ENCODE data around the gene MIGA1. TPM values are rescaled to one million over a fixed set of nuclear protein-coding genes. Genes with fewer than 3 reads are reported as not detected.

The MIGA1 gene
- total and polyA plus RNA-seq, 10 of the 15 experiments (the other 5 are each of a cell fraction or from before 2014, with no cell fraction given), result 1.3 to 7.2 (median 4.2) TPM

- Histone ChIP-seq H3K9me3 (replicated peaks; ENCODE audit: control insufficient read depth, insufficient read depth, low read length) (no peaks in the 10 kb centered on the region), H3K27me3 (replicated peaks in 1 of 2; ENCODE audit: control insufficient read depth in 2 of 2, insufficient read depth in 2 of 2, low read length in 1 of 2) (no peaks in the 10 kb centered on the region), H4K20me1 (ENCODE audit: control insufficient read depth, insufficient read depth) (0 out of 2 replicates have a peak, but pooled peaks cover 3% of the 10 kb centered on the region), H3K79me2 (ENCODE audit: control insufficient read depth, insufficient read depth, low read length) (peaks cover 65% of the 10 kb centered on the region), H3K4me3 (peak overlapping the region; percentile 55; the same call in 1 of the 2 replicates), H3K27ac (ENCODE audit: control insufficient read depth, insufficient read depth) (no peak overlapping the region; the same call in 1 of the 2 replicates), H3K36me3 (ENCODE audit: control insufficient read depth in 2 of 2, insufficient read depth in 2 of 2, low read length in 1 of 2) (no peaks in the 10 kb centered on the region), H3K9ac (ENCODE audit: control insufficient read depth, insufficient read depth, low read length) (no peak overlapping the region; the same call in 1 of the 2 replicates), H3K4me2 (ENCODE audit: control insufficient read depth, insufficient read depth) (peak overlapping the region; percentile 65), H2AFZ (ENCODE audit: control insufficient read depth, low read depth, low read length) (no peak overlapping the region), H3K4me1 (ENCODE audit: control insufficient read depth, insufficient read depth, low read length) (peaks cover 8% of the 10 kb centered on the region; the same call in 1 of the 2 replicates)
- no peak for TF ChIP-seq ELK1 (IDR thresholded peaks at IDR 0.05; ENCODE audit: low read depth, low read length)
- TF ChIP-seq HCFC1 (IDR thresholded peaks at IDR 0.05; ENCODE audit: low read length), result no peak
- no peak for TF ChIP-seq E2F8 (IDR thresholded peaks at IDR 0.05; ENCODE audit: low read depth, partially characterized antibody)
- TF ChIP-seq RFX5 (IDR thresholded peaks at IDR 0.05; ENCODE audit: low read depth, low read length), result no peak
- TF ChIP-seq NFXL1 (IDR thresholded peaks at IDR 0.05; ENCODE audit: borderline replicate concordance), result no peak
- TF ChIP-seq SP1 (IDR thresholded peaks at IDR 0.05; ENCODE audit: low read depth, low read length), result no peak
- TF ChIP-seq JUND (IDR thresholded peaks at IDR 0.05; ENCODE audit: low read depth, low read length), result no peak
- TF ChIP-seq FOXM1 (IDR thresholded peaks at IDR 0.05; ENCODE audit: low read depth, low read length), result no peak
- no peak for TF ChIP-seq SMAD1 (IDR thresholded peaks at IDR 0.05; ENCODE audit: low read depth, partially characterized antibody)
- TF ChIP-seq TCF3 (IDR thresholded peaks at IDR 0.05; ENCODE audit: borderline replicate concordance, insufficient read depth, low read depth, low read length), result no peak
- TF ChIP-seq MTA2 (IDR thresholded peaks at IDR 0.05; ENCODE audit: low read depth), result no peak
- TF ChIP-seq TAF1 (IDR thresholded peaks at IDR 0.05; ENCODE audit: borderline replicate concordance, low read depth, low read length), result no peak
- no peak for TF ChIP-seq SKIL (IDR thresholded peaks at IDR 0.05; ENCODE audit: low read depth, poor library complexity, severe bottlenecking)
- TF ChIP-seq NBN (IDR thresholded peaks at IDR 0.05), result no peak
- TF ChIP-seq CBX3 (IDR thresholded peaks at IDR 0.05; ENCODE audit: borderline replicate concordance, low read depth), result no peak
- DNase-seq (ENCODE audit: low read depth, low spot score) (no peak), FAIRE-seq (peak; percentile 7), ATAC-seq (no peak)
- in situ Hi-C loops (cut with MboI) (loop anchor here (25.0 kb wide), 1 partner anchor 880 kb away; the partner anchor contains the start of gene IFI44), intact Hi-C loops (cut with micrococcal nuclease; ENCODE audit: unreplicated experiment) (no loop called here)
- CTCF ChIA-PET, result interaction anchor here (0.8 kb wide), 1 partner anchor 60 kb away, joined by 4 read pairs; no protein-coding TSS in a partner anchor
- SMC1A ChIA-PET (ENCODE audit: uncharacterized antibody, unreplicated experiment), result interaction anchor here (1.0 to 2.1 kb wide), 8 partner anchors 11 to 247 kb away, joined by 3 to 9 read pairs (median 4); partner anchors contain the start of genes DNAJB4 and MIGA1
- POLR2A ChIA-PET, result interaction anchor here (0.6 kb wide), 1 partner anchor 32 kb away, joined by 4 read pairs; no protein-coding TSS in a partner anchor
- RAD21 ChIA-PET (ENCODE audit: unreplicated experiment), result interaction anchor here (0.7 to 2.0 kb wide), 4 partner anchors 23 to 357 kb away, joined by 3 to 7 read pairs (median 5); partner anchors contain the start of gene MIGA1
- 79% methylated on average over 2 of the region's 2 CpGs for WGBS (ENCODE audit: insufficient coverage, insufficient replicate concordance, low lambda C conversion rate, missing lambda C conversion rate)
- BruUV-seq (replicated peaks), result no TSS peak
These were observed 21.8 kb upstream of the MIGA1 start for GRCh38 chr1:77757603-77758002.

All from GM12878 (cell line).